Right renal pelvis (tissue), 4 donors: ENCODE results near the gene DOK1. TPM values are rescaled to one million over a fixed set of nuclear protein-coding genes. Genes with fewer than 3 reads are reported as not detected.

Source experiments
- DNase-seq, 4 donors: peaks; one replicate each; pipeline ENCODE4 v3.0.0-alpha.2; 2013; ENCODE audit warnings: low read depth in 4 of 4, low spot score in 3 of 4, missing footprints in 1 of 4
- polyA plus RNA-seq, 4 donors: library from polyadenylated mRNA; unstranded; fragments of 120-200 nt; gene quantifications; one replicate each; pipeline ENCODE4 v1.2.1, GENCODE V29; 2013; ENCODE audit not compliant: insufficient read length in 4 of 4

DOK1 gene
- polyA plus RNA-seq, 4 donors, result 7.8 to 10.2 (median 8.7) TPM

DNA sequence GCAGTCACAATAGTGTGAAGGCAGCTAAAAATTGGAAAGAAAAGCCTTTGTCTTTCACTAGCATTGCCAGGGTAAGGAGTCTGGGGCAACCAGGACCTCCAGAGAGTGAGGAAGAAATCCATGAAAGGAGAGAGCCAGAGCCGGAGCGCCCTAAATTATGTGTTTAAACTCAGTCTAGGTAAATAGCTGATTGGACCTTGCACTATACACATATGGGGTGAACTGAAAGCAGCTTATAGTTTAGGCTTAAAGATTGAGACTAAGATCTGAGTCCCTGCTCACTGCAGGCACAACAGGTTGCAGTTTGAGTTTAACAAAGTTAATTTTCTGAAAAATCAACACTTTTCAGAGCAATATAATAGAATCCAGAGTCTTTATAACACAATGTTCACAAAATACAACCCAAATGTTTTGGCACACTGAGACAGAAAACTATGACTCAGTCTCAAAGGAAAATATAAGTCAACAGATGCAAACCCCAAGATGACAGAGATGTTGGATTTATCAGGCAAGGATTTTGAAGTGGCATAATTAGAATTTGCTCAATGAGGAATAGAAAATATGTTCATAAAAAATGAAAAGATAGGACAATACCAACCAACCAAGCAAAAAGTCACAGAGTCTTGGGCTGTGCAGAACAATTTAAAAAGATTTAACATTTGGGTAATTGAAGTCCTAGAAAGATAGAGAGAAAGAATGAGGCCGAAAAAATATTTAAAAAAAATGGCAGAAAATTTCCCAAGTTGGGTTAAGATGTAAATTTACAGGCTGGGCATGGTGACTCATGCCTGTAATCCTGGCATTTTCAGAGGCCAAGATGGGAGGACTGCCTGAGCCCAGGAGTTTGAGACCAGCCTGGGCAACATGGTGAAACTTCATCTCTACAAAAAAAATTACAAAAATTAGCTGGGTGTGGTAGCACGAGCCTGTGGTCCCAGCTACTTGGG, 39.6 kb downstream of the DOK1 start:
- DNase-seq, result no peak

DNA sequence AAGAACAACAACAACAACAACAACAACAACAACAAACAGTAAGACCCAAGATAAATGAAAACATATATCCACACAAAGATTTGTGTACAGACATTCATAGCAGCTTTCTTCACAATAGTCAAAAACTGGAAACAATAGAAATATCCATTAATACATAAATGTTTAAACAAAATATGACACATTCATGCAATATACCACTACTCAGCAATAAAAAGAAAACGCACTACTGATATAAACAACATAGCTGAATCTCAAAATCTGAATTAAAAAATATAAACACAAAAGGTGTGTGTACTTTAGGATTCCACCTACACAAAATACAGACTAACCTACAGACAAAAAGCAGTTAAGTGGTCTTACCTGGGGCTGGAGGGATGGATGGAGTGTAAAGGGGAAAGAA, 42.1 kb downstream of the DOK1 start:
- DNase-seq, result no peak

DNA sequence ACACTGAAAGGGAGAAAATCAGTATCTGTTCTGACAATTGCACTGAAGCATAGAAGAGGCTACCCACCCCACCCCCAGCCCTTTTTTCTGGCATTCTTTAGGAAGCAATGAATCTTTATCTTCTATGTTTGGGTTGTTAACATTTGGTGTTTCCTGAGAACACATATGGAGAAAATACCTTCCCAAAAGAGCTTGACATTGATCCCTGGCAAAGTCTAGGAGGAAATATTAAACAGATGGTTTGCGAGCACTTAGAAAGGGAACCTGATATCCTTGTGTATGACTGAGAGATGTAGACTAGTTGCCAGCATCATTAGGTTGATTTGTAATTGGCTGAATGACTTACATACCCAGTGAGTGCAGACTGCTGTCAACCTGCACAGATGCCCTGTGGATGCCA, 42.9 kb downstream of the DOK1 start:
- DNase-seq, result no peak

DNA sequence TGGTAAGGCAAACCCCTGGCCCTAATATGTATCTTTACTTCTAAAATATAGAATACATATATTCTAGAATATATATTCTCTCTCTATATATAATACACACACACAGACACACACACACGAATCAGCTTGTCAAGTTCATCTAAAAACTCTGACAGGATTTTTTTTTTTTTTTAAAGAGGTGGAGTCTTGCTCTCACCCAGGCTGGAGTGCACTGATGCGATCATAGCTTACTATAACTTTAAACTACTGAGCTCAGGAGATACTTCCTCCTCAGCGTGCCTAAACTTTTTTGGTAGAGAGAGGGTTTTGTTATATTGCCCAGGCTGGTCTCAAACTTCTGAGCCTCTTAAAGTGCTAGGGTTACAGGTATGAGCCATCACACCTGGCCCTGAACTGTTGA, 45.2 kb downstream of the DOK1 start:
- no peak for DNase-seq

DNA sequence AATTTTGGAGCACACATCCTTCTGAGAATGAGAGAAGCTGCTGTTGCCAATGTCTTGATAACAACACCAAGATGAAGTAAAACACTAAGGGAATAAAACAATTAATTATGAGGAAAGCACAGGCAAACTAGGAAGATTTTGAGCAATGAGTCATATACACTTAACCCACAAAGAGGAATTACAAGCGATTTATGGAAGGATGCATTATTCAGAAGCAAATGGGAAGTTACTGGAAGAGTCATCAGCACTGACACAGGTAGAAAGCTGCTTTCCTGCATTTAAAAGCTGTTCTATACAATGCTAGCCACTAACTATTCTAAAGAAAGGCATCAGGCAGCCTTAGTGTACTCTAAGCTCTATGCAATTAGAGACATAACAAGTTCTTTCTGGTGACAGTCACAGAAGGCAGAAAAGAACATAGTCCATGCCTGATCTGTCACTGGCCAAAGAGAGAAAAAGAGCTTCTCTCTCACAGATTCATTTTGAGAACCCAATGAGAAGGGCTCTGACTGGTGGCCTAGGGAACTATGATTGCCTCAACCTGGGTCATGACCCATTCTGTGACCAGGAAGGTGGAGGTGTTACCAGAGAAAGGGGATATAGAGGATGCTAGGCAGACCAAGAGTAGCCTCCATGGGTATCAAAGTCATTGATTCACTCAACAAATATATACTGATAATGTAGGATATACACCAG, 48.2 kb downstream of the DOK1 start:
- no peak for DNase-seq

DNA sequence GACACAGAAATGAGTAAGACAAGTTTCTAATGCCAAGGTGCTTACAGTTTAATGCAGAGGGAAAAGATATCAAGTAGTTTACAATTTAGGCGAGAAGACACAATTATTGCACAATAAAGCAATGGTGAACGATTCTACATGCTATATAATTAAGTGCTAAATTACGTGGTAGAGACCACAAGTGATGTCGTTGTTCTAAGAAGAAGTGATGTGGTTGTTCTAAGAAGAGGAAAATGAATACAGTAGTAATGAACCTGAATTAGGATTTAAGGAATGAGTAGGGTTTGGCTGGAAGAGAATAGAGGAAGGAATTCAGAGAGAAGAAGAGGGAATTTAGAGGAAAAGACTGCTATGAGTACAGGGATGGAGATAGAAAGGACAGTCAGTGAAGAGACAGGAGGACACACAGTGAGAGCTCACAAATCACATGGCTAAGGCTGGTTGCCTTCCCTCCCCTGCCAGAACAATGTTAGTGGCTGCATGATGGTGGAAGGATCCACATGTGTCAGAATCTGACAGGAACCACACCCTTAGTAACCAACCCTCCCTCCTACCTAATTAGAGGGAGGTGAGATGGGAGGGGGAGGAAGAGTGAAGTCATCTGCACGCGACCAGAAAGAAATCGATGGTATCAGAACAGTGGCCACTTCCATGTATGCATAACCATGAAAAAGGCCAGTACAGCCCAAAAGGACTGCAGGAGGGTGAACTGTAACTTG, 48.9 kb downstream of the DOK1 start:
- no peak for DNase-seq

- DNase-seq, result no peak
Observed at GRCh38 chr2:74606927-74607326, 52.4 kb downstream of the DOK1 start.

Other genes with a start within 250 kb of the DOK1 start
- gene SLC4A5, start 211.3 kb upstream of the DOK1 start, polyA plus RNA-seq, result 1 to 10 TPM; 1.8 to 3.1 (median 2.3) TPM
- gene DCTN1, start 174.4 kb upstream of the DOK1 start, polyA plus RNA-seq, result 100 to 1,000 TPM; 146 to 166 (median 153) TPM
- gene C2orf81, start 133.1 kb upstream of the DOK1 start, polyA plus RNA-seq, result 1 to 10 TPM; 5.0 to 9.5 (median 7.2) TPM
- 10 to 100 TPM; 36.7 to 44.2 (median 40.9) TPM for gene WDR54, start 133.0 kb upstream of the DOK1 start, polyA plus RNA-seq
- 10 to 100 TPM; 62.1 to 79.9 (median 66.2) TPM for gene RTKN, start 112.8 kb upstream of the DOK1 start, polyA plus RNA-seq
- 10 to 100 TPM; 20.2 to 29.5 (median 24.5) TPM for gene INO80B, start 99.6 kb upstream of the DOK1 start, polyA plus RNA-seq
- 100 to 1,000 TPM in 3 of 4 donors, 10 to 100 TPM in 1; 94.9 to 132 (median 109) TPM for gene WBP1, start 96.3 kb upstream of the DOK1 start, polyA plus RNA-seq
- 10 to 100 TPM; 47.9 to 58.5 (median 53.1) TPM for gene MOGS, start 89.3 kb upstream of the DOK1 start, polyA plus RNA-seq
- gene MRPL53, start 82.0 kb upstream of the DOK1 start, polyA plus RNA-seq, result 10 to 100 TPM; 36.6 to 67.9 (median 44.6) TPM
- 10 to 100 TPM in 2 of 4 donors, 1 to 10 TPM in 2; 8.0 to 12.1 (median 10.1) TPM for gene CCDC142, start 71.7 kb upstream of the DOK1 start, polyA plus RNA-seq
- 10 to 100 TPM; 27.5 to 32.6 (median 31.2) TPM for gene TTC31, start 71.6 kb upstream of the DOK1 start, polyA plus RNA-seq
- gene LBX2, start 55.1 kb upstream of the DOK1 start, polyA plus RNA-seq, result 1 to 10 TPM; 1.9 to 4.0 (median 3.2) TPM
- 10 to 100 TPM; 23.7 to 30.3 (median 25.8) TPM for gene PCGF1, start 47.0 kb upstream of the DOK1 start, polyA plus RNA-seq
- under 1 TPM in 1 of 4 donors, not detected in 3; 0.26 TPM for gene TLX2, start 40.3 kb upstream of the DOK1 start, polyA plus RNA-seq
- under 1 TPM; 0.19 to 0.56 (median 0.53) TPM for gene DQX1, start 28.5 kb upstream of the DOK1 start, polyA plus RNA-seq
- gene AUP1, start 25.0 kb upstream of the DOK1 start, polyA plus RNA-seq, result 100 to 1,000 TPM in 3 of 4 donors, 10 to 100 TPM in 1; 95.8 to 113 (median 110) TPM
- gene HTRA2, start 24.8 kb upstream of the DOK1 start, polyA plus RNA-seq, result 10 to 100 TPM; 33.8 to 39.3 (median 37.6) TPM
- gene LOXL3, start 778 bp upstream of the DOK1 start, polyA plus RNA-seq, result 10 to 100 TPM in 3 of 4 donors, 1 to 10 TPM in 1; 9.2 to 11.3 (median 10.4) TPM
- gene M1AP, start 93.6 kb downstream of the DOK1 start, polyA plus RNA-seq, result 1 to 10 TPM in 2 of 4 donors, under 1 TPM in 2; 0.40 to 1.5 (median 1.0) TPM
- 1 to 10 TPM; 6.7 to 8.1 (median 7.6) TPM for gene SEMA4F, start 99.5 kb downstream of the DOK1 start, polyA plus RNA-seq